MCF 10A (cell line): ENCODE data around the gene HBD. TPM values are rescaled to one million over a fixed set of nuclear protein-coding genes. Genes with fewer than 3 reads are reported as not detected.

Experiments
- BruUV-seq: library from RNA; stranded (reverse); fragments of 400-500 nt; replicated peaks from 2 replicates; lab custom pipeline; 2021; lab: Mats Ljungman, UMichigan
- CTCF ChIA-PET: fragments of 300-600 bp; sonication (Branson Sonifier 250); formaldehyde crosslinking; extraction: SDS; loops from one replicate; lab custom pipeline; 2021; ENCODE audit warnings: antibody characterized with exemption, inconsistent platforms; lab: Yijun Ruan, JAX
- POLR2A ChIA-PET: fragments of 300-600, 350-650 bp; sonication (Branson Sonifier 250); formaldehyde crosslinking; extraction: SDS; loops from one replicate; lab custom pipeline; 2020; ENCODE audit warnings: antibody characterized with exemption, inconsistent platforms; lab: Yijun Ruan, JAX
- DNase-seq: peaks from one replicate; pipeline ENCODE4 v3.0.0-alpha.2; 2018; ENCODE audit not compliant: unreplicated experiment
- H3K27ac Mint-ChIP-seq: one replicate; pipeline ENCODE4 v1.8.0; 2022; ENCODE audit warnings: mild to moderate bottlenecking, low read depth, mixed read lengths; ENCODE audit not compliant: unreplicated experiment
- H3K27me3 Mint-ChIP-seq: one replicate; pipeline ENCODE4 v1.8.0; 2022; ENCODE audit warnings: mixed read lengths; ENCODE audit not compliant: insufficient read depth, unreplicated experiment
- H3K36me3 Mint-ChIP-seq: one replicate; pipeline ENCODE4 v1.8.0; 2022; ENCODE audit warnings: mild to moderate bottlenecking, moderate library complexity, mixed read lengths; ENCODE audit not compliant: insufficient read depth, unreplicated experiment
- H3K4me1 Mint-ChIP-seq: one replicate; pipeline ENCODE4 v1.8.0; 2022; ENCODE audit warnings: mixed read lengths; ENCODE audit not compliant: insufficient read depth, unreplicated experiment
- H3K4me3 Mint-ChIP-seq: one replicate; pipeline ENCODE4 v1.8.0; 2022; ENCODE audit warnings: mild to moderate bottlenecking, moderate library complexity, mixed read lengths; ENCODE audit not compliant: unreplicated experiment
- H3K9me3 Mint-ChIP-seq: one replicate; pipeline ENCODE4 v1.8.0; 2022; ENCODE audit warnings: mixed read lengths; ENCODE audit not compliant: unreplicated experiment
- intact Hi-C: fragments of 100-400 bp; cut with micrococcal nuclease; formaldehyde crosslinking; loops from 2 replicates; pipeline ENCODE4 v1.14.1; 2022
- total RNA-seq: library from RNA; stranded (reverse); gene quantifications from 2 replicates; pipeline ENCODE4 v1.2.3, GENCODE V29; 2022
- TF ChIP-seq, protein P1 (sequence below): fragments of 200-600 bp; IDR thresholded peaks from one replicate; pipeline ENCODE4 v1.8.0; 2022; ENCODE audit warnings: antibody characterized with exemption, mild to moderate bottlenecking; ENCODE audit not compliant: unreplicated experiment

The HBD gene
- total RNA-seq, 1 experiment from 2014 or later, result not detected

DNA sequence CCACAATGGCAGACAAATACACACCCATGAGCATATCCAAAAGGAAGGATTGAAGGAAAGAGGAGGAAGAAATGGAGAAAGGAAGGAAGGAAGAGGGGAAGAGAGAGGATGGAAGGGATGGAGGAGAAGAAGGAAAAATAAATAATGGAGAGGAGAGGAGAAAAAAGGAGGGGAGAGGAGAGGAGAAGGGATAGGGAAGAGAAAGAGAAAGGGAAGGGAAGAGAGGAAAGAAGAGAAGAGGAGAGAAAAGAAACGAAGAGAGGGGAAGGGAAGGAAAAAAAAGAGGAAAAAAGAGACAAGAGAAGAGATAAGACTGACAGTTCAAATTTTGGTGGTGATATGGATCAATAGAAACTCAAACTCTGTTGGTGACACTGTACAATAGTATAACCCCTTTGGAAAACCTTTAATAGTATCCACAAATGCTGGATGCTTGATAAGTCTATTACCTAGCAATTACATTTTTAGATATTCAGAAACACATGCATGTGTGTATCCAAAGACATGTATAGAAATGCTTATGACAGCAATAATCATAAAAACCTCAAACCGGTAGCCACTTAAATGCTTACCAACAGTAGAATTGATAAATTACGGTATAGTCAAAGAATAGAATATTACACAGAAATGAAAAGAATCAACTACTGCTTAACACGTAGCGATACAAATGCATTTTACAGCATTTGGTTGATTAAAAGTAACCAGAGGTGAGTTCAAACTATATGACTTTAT lies 1.2 kb upstream of the HBD start:
- Mint-ChIP-seq H3K4me1 (no peaks in the 10 kb centered on the region), H3K27ac (no peak overlapping the region), H3K9me3 (no peaks in the 10 kb centered on the region), H3K36me3 (no peaks in the 10 kb centered on the region), H3K27me3 (peaks cover 11% of the 10 kb centered on the region), H3K4me3 (no peak overlapping the region)
- intact Hi-C loops, result no loop called here
- DNase-seq, result no peak
- ChIA-PET POLR2A (no interaction called here), CTCF (no interaction called here)
- BruUV-seq, result no TSS peak
- TF ChIP-seq, protein P1, sequence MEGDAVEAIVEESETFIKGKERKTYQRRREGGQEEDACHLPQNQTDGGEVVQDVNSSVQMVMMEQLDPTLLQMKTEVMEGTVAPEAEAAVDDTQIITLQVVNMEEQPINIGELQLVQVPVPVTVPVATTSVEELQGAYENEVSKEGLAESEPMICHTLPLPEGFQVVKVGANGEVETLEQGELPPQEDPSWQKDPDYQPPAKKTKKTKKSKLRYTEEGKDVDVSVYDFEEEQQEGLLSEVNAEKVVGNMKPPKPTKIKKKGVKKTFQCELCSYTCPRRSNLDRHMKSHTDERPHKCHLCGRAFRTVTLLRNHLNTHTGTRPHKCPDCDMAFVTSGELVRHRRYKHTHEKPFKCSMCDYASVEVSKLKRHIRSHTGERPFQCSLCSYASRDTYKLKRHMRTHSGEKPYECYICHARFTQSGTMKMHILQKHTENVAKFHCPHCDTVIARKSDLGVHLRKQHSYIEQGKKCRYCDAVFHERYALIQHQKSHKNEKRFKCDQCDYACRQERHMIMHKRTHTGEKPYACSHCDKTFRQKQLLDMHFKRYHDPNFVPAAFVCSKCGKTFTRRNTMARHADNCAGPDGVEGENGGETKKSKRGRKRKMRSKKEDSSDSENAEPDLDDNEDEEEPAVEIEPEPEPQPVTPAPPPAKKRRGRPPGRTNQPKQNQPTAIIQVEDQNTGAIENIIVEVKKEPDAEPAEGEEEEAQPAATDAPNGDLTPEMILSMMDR, result no peak

DNA sequence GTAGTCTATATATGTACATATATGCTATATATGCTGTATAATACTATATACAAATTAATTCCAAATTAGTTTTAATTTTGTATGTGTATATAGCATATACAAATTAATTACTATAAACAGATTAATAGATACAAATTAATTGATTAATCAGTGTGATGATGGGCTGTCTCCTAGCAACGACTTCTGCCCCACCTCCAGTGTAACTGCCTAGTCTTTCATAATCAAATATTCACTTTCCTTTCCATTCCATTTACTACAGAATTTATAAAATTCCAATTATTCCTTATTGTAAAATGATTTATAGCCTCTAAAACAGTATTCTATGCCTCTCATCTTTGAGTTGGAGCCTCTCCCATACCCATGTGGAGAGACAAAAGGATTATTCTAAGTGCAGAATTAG lies 976 bp downstream of the HBD start:
- TF ChIP-seq, protein P1, result no peak
- Mint-ChIP-seq H3K4me3 (no peak overlapping the region), H3K4me1 (no peaks in the 10 kb centered on the region), H3K9me3 (no peaks in the 10 kb centered on the region), H3K36me3 (no peaks in the 10 kb centered on the region), H3K27ac (no peak overlapping the region), H3K27me3 (peaks cover 4% of the 10 kb centered on the region)
- BruUV-seq, result no TSS peak
- ChIA-PET POLR2A (no interaction called here), CTCF (interaction anchor here (0.5 to 0.6 kb wide), 2 partner anchors 29 to 382 kb away, joined by 3 to 4 read pairs; no protein-coding TSS in a partner anchor)
- intact Hi-C loops, result no loop called here
- no peak for DNase-seq

DNA sequence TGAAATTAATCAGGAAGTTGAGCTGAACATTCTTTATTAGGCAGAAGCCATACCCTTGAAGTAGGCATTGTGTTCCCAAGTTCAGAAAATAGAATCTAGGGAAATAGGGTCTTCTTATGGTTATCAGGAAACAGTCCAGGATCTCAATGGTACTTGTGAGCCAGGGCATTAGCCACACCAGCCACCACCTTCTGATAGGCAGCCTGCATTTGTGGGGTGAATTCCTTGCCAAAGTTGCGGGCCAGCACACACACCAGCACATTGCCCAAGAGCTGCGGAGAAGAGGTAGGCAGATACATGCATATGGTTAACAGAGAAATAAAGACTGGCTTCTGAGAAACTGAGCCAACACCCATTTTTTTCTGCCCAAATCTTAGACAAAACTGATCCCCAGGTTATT lies 1.5 kb downstream of the HBD start:
- no peaks in the 10 kb centered on the region for H3K27me3 Mint-ChIP-seq
- no TSS peak for BruUV-seq
- TF ChIP-seq, protein P1, result no peak
- H3K36me3 Mint-ChIP-seq, result no peaks in the 10 kb centered on the region
- no peak for DNase-seq
- H3K4me1 Mint-ChIP-seq, result no peaks in the 10 kb centered on the region
- H3K27ac Mint-ChIP-seq, result no peak overlapping the region
- CTCF ChIA-PET, result interaction anchor here (0.5 to 0.6 kb wide), 2 partner anchors 28 to 382 kb away, joined by 3 to 4 read pairs; no protein-coding TSS in a partner anchor
- intact Hi-C loops, result no loop called here
- H3K9me3 Mint-ChIP-seq, result no peaks in the 10 kb centered on the region
- no peak overlapping the region for H3K4me3 Mint-ChIP-seq
- POLR2A ChIA-PET, result no interaction called here

DNA sequence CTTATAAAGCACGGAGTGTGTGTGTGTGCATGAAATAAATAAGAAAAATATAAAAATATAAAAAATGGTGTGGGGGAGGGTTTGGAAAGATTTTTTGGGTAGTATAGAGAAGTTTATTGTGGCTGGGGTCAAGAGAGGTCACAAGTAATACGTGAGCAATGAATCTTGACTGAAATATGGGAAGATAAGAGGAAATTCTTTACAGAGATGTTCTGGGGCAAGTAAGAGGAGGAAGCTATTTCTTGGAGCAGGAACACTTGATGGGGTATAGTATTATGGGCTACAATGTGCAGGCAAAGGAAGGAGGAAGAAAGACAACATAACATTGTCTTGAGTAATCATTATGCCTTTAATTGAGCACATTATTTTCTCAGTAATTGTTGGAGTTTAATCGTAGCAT lies 2.1 kb downstream of the HBD start:
- Mint-ChIP-seq H3K4me3 (no peak overlapping the region), H3K9me3 (no peaks in the 10 kb centered on the region), H3K4me1 (no peaks in the 10 kb centered on the region), H3K27ac (no peak overlapping the region), H3K36me3 (no peaks in the 10 kb centered on the region), H3K27me3 (no peaks in the 10 kb centered on the region)
- TF ChIP-seq, protein P1, result no peak
- no TSS peak for BruUV-seq
- CTCF ChIA-PET, result no interaction called here
- no peak for DNase-seq
- POLR2A ChIA-PET, result no interaction called here
- intact Hi-C loops, result no loop called here
